GM12874 (cell line): ENCODE data around the gene CTNNA2.

ENCODE experiments used
- CTCF ChIP-seq: IDR thresholded peaks from 2 replicates; pipeline ENCODE4 v1.5.1; 2011; ENCODE audit warnings: low read depth, mild to moderate bottlenecking, control low read depth, low read length, moderate library complexity; ENCODE audit not compliant: insufficient read depth

Gene CTNNA2

GRCh38 chr2:79862756-79863155, 349.9 kb downstream of the CTNNA2 start:
- TF ChIP-seq CTCF: no peak

GRCh38 chr2:79872656-79873055, 359.8 kb downstream of the CTNNA2 start:
- no peak for TF ChIP-seq CTCF

- TF ChIP-seq CTCF: no peak
Observed at GRCh38 chr2:79874015-79874414, 361.2 kb downstream of the CTNNA2 start.

GRCh38 chr2:79876430-79876829, 363.6 kb downstream of the CTNNA2 start:
- 0 out of 2 replicates have a peak, but pooled peaks have one; percentile 13 for TF ChIP-seq CTCF

GRCh38 chr2:79882548-79882947, 369.7 kb downstream of the CTNNA2 start:
- no peak for TF ChIP-seq CTCF

GRCh38 chr2:79887747-79888374, 375.0 kb downstream of the CTNNA2 start:
- peak; percentile 49; the same call in 1 of the 2 replicates for TF ChIP-seq CTCF

- no peak for TF ChIP-seq CTCF
Observed at GRCh38 chr2:79892123-79892522, 379.3 kb downstream of the CTNNA2 start.
